K562 (cell line): Measurements from ENCODE around the gene INTS6. TPM values are rescaled to one million over a fixed set of nuclear protein-coding genes. Genes with fewer than 3 reads are reported as not detected.

ENCODE experiments used
- ATAC-seq: fragments of 200-7000 bp; cut with Tn5 transposase; 3 replicates; pipeline ENCODE4 v1.9.1; 2020; ENCODE audit warnings: moderate library complexity
- BruUV-seq: library from RNA; stranded (reverse); fragments of 400-500 nt; replicated peaks from 2 replicates; lab custom pipeline; 2021; lab: Mats Ljungman, UMichigan
- CTCF ChIA-PET: fragments of 300-600 bp; formaldehyde crosslinking; extraction: SDS; loops from one replicate; lab custom pipeline; 2021; ENCODE audit warnings: low intra/inter-chr PET ratio; lab: Yijun Ruan, JAX
- POLR2A ChIA-PET: fragments of 300-600, 350-650 bp; sonication (Branson Sonifier 250); formaldehyde crosslinking; extraction: SDS; loops from one replicate; lab custom pipeline; 2021; ENCODE audit warnings: antibody characterized with exemption, inconsistent platforms; lab: Yijun Ruan, JAX
- DNase-seq, 4 experiments: peaks; one replicate each; pipeline versions ENCODE4 v3.0.0 to v3.0.0-alpha.2; 2011 to 2018; ENCODE audit warnings: low spot score in 3 of 4, mixed read lengths in 3 of 4; ENCODE audit errors: extremely low read depth in 1 of 4
- FAIRE-seq: peaks from 2 replicates; lab custom pipeline; 2011; peaks lifted over from hg19 to GRCh38; lab: Jason Lieb, UNC
- H2AFZ ChIP-seq: 2 replicates; pipeline ENCODE4 v1.6.0; 2011; ENCODE audit warnings: low read depth, low read length, control low read depth, inconsistent platforms
- H3K27ac ChIP-seq: fragments of 200-600 bp; 3 replicates; pipeline ENCODE4 v1.8.0; 2011; ENCODE audit warnings: low read depth, mild to moderate bottlenecking, control low read depth, inconsistent platforms, low read length, moderate library complexity, mixed read lengths; ENCODE audit errors: extremely low read depth
- H3K27me3 ChIP-seq, 2 experiments: fragments of 300-600 bp in 1 of 2; 2 replicates in 1 of 2; 3 replicates in 1 of 2; pipeline versions ENCODE4 v1.6.0 to v1.8.0; 2011; ENCODE audit warnings: inconsistent platforms in 2 of 2, low read length in 2 of 2, mild to moderate bottlenecking in 1 of 2, mixed read lengths in 1 of 2, moderate library complexity in 1 of 2; ENCODE audit not compliant: control insufficient read depth in 2 of 2, insufficient read depth in 2 of 2
- H3K36me3 ChIP-seq: fragments of 300-600 bp; 3 replicates; pipeline ENCODE4 v1.8.0; 2011; ENCODE audit warnings: mild to moderate bottlenecking, low read length, inconsistent platforms; ENCODE audit not compliant: control insufficient read depth, insufficient read depth
- H3K4me1 ChIP-seq, 2 experiments: fragments of 200-600 bp in 1 of 2; replicated peaks in 1 of 2; 2 replicates in 1 of 2; 3 replicates in 1 of 2; pipeline versions ENCODE4 v1.5.1 to v1.8.0; 2011; ENCODE audit warnings: inconsistent platforms in 2 of 2, low read length in 2 of 2, mild to moderate bottlenecking in 1 of 2, mixed read lengths in 1 of 2, moderate library complexity in 1 of 2; ENCODE audit not compliant: control insufficient read depth in 2 of 2, insufficient read depth in 2 of 2
- H3K4me2 ChIP-seq: 2 replicates; pipeline ENCODE4 v1.6.1; 2011; ENCODE audit warnings: low read length, control low read depth, inconsistent platforms, mixed read lengths; ENCODE audit not compliant: insufficient read depth
- H3K4me3 ChIP-seq: fragments of 200-600 bp; sonication (generic), shearing (Covaris generic); 2 replicates; pipeline ENCODE4 v1.5.1; 2016; ENCODE audit warnings: control low read depth, inconsistent platforms
- H3K79me2 ChIP-seq: fragments of 200-600 bp; 3 replicates; pipeline ENCODE4 v1.8.0; 2011; ENCODE audit warnings: low read length, inconsistent platforms; ENCODE audit not compliant: control insufficient read depth, insufficient read depth
- H3K9ac ChIP-seq, 2 experiments: 2 replicates each; pipeline versions ENCODE4 v1.6.0 to v1.6.1; 2011; ENCODE audit warnings: low read depth in 2 of 2, low read length in 2 of 2, control low read depth in 1 of 2, inconsistent platforms in 1 of 2, mild to moderate bottlenecking in 1 of 2, mixed read lengths in 1 of 2; ENCODE audit not compliant: insufficient read depth in 1 of 2
- H3K9me1 ChIP-seq: one replicate; pipeline ENCODE4 v1.6.0; 2011; ENCODE audit warnings: inconsistent platforms, mild to moderate bottlenecking, low read length, moderate library complexity; ENCODE audit not compliant: control insufficient read depth, insufficient read depth
- H3K9me3 ChIP-seq: replicated peaks from 2 replicates; pipeline ENCODE4 v1.5.1; 2011; ENCODE audit warnings: low read depth, low read length, inconsistent platforms; ENCODE audit not compliant: control insufficient read depth, insufficient read depth
- H4K20me1 ChIP-seq: replicated peaks from 2 replicates; pipeline ENCODE4 v1.6.1; 2011; ENCODE audit warnings: low read length, inconsistent platforms, mixed read lengths; ENCODE audit not compliant: control insufficient read depth, insufficient read depth
- ESRRB ChIP-seq: fragments of 250-450 bp; sonication (Bioruptor Pico); IDR thresholded peaks from 2 replicates; pipeline ENCODE4 v1.5.0; 2020; ENCODE audit warnings: mild to moderate bottlenecking, moderate library complexity, borderline replicate concordance
- FOXK2 ChIP-seq, 2 experiments: fragments of 450-650 bp; IDR thresholded peaks in 1 of 2; conservative IDR thresholded peaks in 1 of 2; 2 replicates each; pipeline ENCODE4 v1.6.1; 2016; ENCODE audit warnings: low read depth in 2 of 2, mild to moderate bottlenecking in 1 of 2
- HMG20A ChIP-seq: fragments of 450-650 bp; formaldehyde crosslinking; conservative IDR thresholded peaks from 2 replicates; pipeline ENCODE4 v1.4.0; 2020; ENCODE audit warnings: mild to moderate bottlenecking, mixed read lengths
- KDM1A ChIP-seq, 2 experiments: fragments of 450-650 bp; IDR thresholded peaks; 2 replicates each; pipeline ENCODE4 v1.6.1; 2016; ENCODE audit warnings: mild to moderate bottlenecking in 2 of 2
- MAFF ChIP-seq: IDR thresholded peaks from 2 replicates; pipeline ENCODE4 v1.6.1; 2012; ENCODE audit warnings: low read length, improper control_type of control experiment
- NR2C1 ChIP-seq, 2 experiments: fragments of 450-650 bp; IDR thresholded peaks; 2 replicates each; pipeline ENCODE4 v1.6.1; 2017; ENCODE audit warnings: mild to moderate bottlenecking in 2 of 2, antibody characterized with exemption in 1 of 2, inconsistent platforms in 1 of 2, missing compliant biosample characterization in 1 of 2, missing genetic modification characterization in 1 of 2
- POLR2AphosphoS5 ChIP-seq: IDR thresholded peaks from 2 replicates; pipeline ENCODE4 v1.6.1; 2011; ENCODE audit warnings: mild to moderate bottlenecking, low read depth, low read length, moderate library complexity; ENCODE audit not compliant: control insufficient read depth, insufficient read depth
- PTBP1 ChIP-seq: fragments of 200-400 bp; formaldehyde crosslinking; IDR thresholded peaks from 2 replicates; pipeline ENCODE4 v1.6.1; 2017; ENCODE audit warnings: low read depth, low read length
- RNF2 ChIP-seq: sonication (generic); IDR thresholded peaks from 2 replicates; pipeline ENCODE4 v1.6.1; 2016
- SLC30A9 ChIP-seq: fragments of 250-450 bp; sonication (Bioruptor Pico); IDR thresholded peaks from 2 replicates; pipeline ENCODE4 v1.8.0; 2022; ENCODE audit warnings: mild to moderate bottlenecking, moderate library complexity
- SMAD1 ChIP-seq: fragments of 150-350 bp; IDR thresholded peaks from 2 replicates; pipeline ENCODE4 v1.6.1; 2014; ENCODE audit warnings: low read length, low read depth; ENCODE audit not compliant: partially characterized antibody
- SMARCE1 ChIP-seq: fragments of 450-650 bp; IDR thresholded peaks from 2 replicates; pipeline ENCODE4 v1.7.1; 2016; ENCODE audit warnings: mild to moderate bottlenecking
- TEAD1 ChIP-seq, 2 experiments: fragments of 450-650 bp in 1 of 2; sonication (generic) in 1 of 2; formaldehyde crosslinking; IDR thresholded peaks; 2 replicates each; pipeline versions ENCODE4 v1.4.0 to v1.8.0; 2020 to 2022; ENCODE audit warnings: mild to moderate bottlenecking in 2 of 2, missing genetic modification reagents in 1 of 2
- TFAM ChIP-seq: fragments of 250-450 bp; sonication (Bioruptor Pico); conservative IDR thresholded peaks from 2 replicates; pipeline ENCODE4 v1.5.0; 2021; ENCODE audit warnings: mild to moderate bottlenecking, moderate library complexity
- ZNF124 ChIP-seq: sonication (generic); formaldehyde crosslinking; IDR thresholded peaks from 2 replicates; pipeline ENCODE4 v1.8.1; 2022; ENCODE audit warnings: missing genetic modification reagents
- ZNF217 ChIP-seq: sonication (generic); formaldehyde crosslinking; IDR thresholded peaks from 2 replicates; pipeline ENCODE4 v1.8.0; 2022; ENCODE audit warnings: mild to moderate bottlenecking, missing genetic modification reagents
- ZNF316 ChIP-seq: fragments of 450-650 bp; IDR thresholded peaks from 2 replicates; pipeline ENCODE4 v1.6.1; 2016
- WGBS: fragments of 100-300 bp; shearing (Covaris generic); methylation state at CpG from one replicate; pipeline ENCODE4 v1.1.6; 2016; ENCODE audit warnings: low coverage, mixed read lengths; ENCODE audit not compliant: insufficient coverage; ENCODE audit errors: missing lambda C conversion rate; 5-methylcytosine and 5-hydroxymethylcytosine counted together
- in situ Hi-C: fragments of 300-500 bp; cut with MboI; formaldehyde crosslinking; loops from 4 replicates; pipeline ENCODE4 v1.15.0; 2018; ENCODE audit warnings: inconsistent platforms, mixed read lengths
- intact Hi-C: fragments of 100-400 bp; cut with micrococcal nuclease; formaldehyde crosslinking; loops from 2 replicates; pipeline ENCODE4 v1.14.2; 2022
- polyA plus RNA-seq, 8 experiments: library from polyadenylated mRNA; depleted of rRNA in 4 of 8; stranded (reverse) in 5 of 8; unstranded in 3 of 8; fragments of >200 nt; fragmentation: Nextera tagmentation in 2 of 8; fragmentation: Illumina TruSeq in 1 of 8; extraction: Ambion mirVana in 2 of 8; extraction: Trizol in 1 of 8; gene quantifications; 2 replicates each; pipeline versions ENCODE4 v1.2.1 to v1.2.3, GENCODE V29; 2011 to 2014; ENCODE audit warnings: inconsistent platforms in 1 of 8, missing spikeins in 1 of 8
- total RNA-seq, 7 experiments: library from RNA; depleted of rRNA in 6 of 7; stranded (reverse); fragments of >200 nt in 6 of 7; fragmentation: Illumina TruSeq in 2 of 7; extraction: Trizol in 2 of 7; gene quantifications; 2 replicates each; pipeline versions ENCODE4 v1.2.1 to v1.2.3, GENCODE V29; 2011 to 2021; ENCODE audit warnings: low replicate concordance in 1 of 7
- TF ChIP-seq, protein P1 (sequence below): IDR thresholded peaks from 2 replicates; pipeline ENCODE4 v1.6.1; 2012; ENCODE audit warnings: low read depth, low read length, improper control_type of control experiment, borderline replicate concordance
- TF ChIP-seq, protein P2 (sequence below): sonication (generic); formaldehyde crosslinking; IDR thresholded peaks from 2 replicates; pipeline ENCODE4 v1.8.0; 2022; ENCODE audit warnings: mild to moderate bottlenecking, missing genetic modification reagents

The INTS6 gene
- total and polyA plus RNA-seq, 9 of the 15 experiments (the other 6 are each of a cell fraction or from before 2014, with no cell fraction given), result 3.7 to 29.8 (median 16.1) TPM

DNA sequence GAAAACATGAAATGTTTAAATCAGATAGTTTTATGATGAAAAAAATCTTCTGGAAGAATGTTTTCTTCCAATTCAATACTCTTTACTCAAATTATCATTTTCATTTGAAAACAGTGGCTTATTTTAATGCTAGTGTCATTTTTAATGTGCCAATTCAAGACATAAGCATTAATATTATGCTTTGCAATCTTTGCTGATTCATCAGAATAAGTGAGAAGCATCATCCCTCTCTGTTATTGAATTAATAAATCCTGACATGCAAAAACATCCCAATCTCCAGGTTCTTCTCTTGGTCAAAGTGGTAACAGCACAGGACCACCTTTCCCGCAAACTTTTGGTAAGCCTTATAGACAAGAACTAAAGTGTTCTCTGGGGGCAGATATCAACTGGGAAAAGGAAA lies 3.8 kb downstream of the INTS6 start:
- H2AFZ ChIP-seq, result no peak overlapping the region
- H3K4me3 ChIP-seq, result no peak overlapping the region
- intact Hi-C loops (no loop called here), in situ Hi-C loops (loop anchor here (10.0 to 25.0 kb wide), 2 partner anchors 346 to 688 kb away; partner anchors contain the start of gene NEK5)
- no peaks in the 10 kb centered on the region for H3K9me3 ChIP-seq
- ATAC-seq (no peak), DNase-seq (no peak), FAIRE-seq (no peak)
- BruUV-seq, result no TSS peak
- H3K9ac ChIP-seq, result no peak overlapping the region
- H3K4me2 ChIP-seq, result no peak overlapping the region
- ChIA-PET CTCF (no interaction called here), POLR2A (no interaction called here)
- H3K79me2 ChIP-seq, result peaks cover 28% of the 10 kb centered on the region
- H4K20me1 ChIP-seq, result no peaks in the 10 kb centered on the region
- 92% methylated on average over 1 of the region's 1 CpG for WGBS
- peaks cover 0 to 9% of the 10 kb centered on the region in 2 experiments; a peak in 2 of 5 replicates for H3K4me1 ChIP-seq
- no peak overlapping the region for H3K27ac ChIP-seq
- H3K27me3 ChIP-seq, result no peaks in the 10 kb centered on the region
- no peaks in the 10 kb centered on the region for H3K9me1 ChIP-seq
- H3K36me3 ChIP-seq, result peaks cover 32% of the 10 kb centered on the region
- no peak for TF ChIP-seq RNF2
- no peak for TF ChIP-seq PTBP1
- no peak for TF ChIP-seq ZNF124 (CRISPR knock-in tag)
- TF ChIP-seq, protein P1, sequence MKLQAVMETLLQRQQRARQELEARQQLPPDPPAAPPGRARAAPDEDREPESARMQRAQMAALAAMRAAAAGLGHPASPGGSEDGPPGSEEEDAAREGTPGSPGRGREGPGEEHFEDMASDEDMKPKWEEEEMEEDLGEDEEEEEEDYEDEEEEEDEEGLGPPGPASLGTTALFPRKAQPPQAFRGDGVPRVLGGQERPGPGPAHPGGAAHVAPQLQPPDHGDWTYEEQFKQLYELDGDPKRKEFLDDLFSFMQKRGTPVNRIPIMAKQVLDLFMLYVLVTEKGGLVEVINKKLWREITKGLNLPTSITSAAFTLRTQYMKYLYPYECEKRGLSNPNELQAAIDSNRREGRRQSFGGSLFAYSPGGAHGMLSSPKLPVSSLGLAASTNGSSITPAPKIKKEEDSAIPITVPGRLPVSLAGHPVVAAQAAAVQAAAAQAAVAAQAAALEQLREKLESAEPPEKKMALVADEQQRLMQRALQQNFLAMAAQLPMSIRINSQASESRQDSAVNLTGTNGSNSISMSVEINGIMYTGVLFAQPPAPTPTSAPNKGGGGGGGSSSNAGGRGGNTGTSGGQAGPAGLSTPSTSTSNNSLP, result no peak
- no peak for TF ChIP-seq SMAD1
- no peak for TF ChIP-seq POLR2AphosphoS5
- TF ChIP-seq KDM1A (IDR thresholded peaks at IDR 0.05), result no peak
- TF ChIP-seq, protein P2, sequence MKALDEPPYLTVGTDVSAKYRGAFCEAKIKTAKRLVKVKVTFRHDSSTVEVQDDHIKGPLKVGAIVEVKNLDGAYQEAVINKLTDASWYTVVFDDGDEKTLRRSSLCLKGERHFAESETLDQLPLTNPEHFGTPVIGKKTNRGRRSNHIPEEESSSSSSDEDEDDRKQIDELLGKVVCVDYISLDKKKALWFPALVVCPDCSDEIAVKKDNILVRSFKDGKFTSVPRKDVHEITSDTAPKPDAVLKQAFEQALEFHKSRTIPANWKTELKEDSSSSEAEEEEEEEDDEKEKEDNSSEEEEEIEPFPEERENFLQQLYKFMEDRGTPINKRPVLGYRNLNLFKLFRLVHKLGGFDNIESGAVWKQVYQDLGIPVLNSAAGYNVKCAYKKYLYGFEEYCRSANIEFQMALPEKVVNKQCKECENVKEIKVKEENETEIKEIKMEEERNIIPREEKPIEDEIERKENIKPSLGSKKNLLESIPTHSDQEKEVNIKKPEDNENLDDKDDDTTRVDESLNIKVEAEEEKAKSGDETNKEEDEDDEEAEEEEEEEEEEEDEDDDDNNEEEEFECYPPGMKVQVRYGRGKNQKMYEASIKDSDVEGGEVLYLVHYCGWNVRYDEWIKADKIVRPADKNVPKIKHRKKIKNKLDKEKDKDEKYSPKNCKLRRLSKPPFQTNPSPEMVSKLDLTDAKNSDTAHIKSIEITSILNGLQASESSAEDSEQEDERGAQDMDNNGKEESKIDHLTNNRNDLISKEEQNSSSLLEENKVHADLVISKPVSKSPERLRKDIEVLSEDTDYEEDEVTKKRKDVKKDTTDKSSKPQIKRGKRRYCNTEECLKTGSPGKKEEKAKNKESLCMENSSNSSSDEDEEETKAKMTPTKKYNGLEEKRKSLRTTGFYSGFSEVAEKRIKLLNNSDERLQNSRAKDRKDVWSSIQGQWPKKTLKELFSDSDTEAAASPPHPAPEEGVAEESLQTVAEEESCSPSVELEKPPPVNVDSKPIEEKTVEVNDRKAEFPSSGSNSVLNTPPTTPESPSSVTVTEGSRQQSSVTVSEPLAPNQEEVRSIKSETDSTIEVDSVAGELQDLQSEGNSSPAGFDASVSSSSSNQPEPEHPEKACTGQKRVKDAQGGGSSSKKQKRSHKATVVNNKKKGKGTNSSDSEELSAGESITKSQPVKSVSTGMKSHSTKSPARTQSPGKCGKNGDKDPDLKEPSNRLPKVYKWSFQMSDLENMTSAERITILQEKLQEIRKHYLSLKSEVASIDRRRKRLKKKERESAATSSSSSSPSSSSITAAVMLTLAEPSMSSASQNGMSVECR (CRISPR knock-in tag), result no peak
- peak; percentile 90 for TF ChIP-seq ZNF316
- TF ChIP-seq TFAM, result no peak
- TF ChIP-seq SMARCE1, result no peak
- TF ChIP-seq NR2C1 (IDR thresholded peaks at IDR 0.05), result no peak
- no peak for TF ChIP-seq NR2C1 (tag; IDR thresholded peaks at IDR 0.05)
- no peak for TF ChIP-seq SLC30A9
- no peak for TF ChIP-seq ESRRB (CRISPR knock-in tag)
- TF ChIP-seq FOXK2 (conservative IDR thresholded peaks at IDR 0.05 in 1 of 2, IDR thresholded peaks at IDR 0.05 in 1 of 2; ENCODE audit: low read depth in 2 of 2), result no peak
- no peak for TF ChIP-seq ZNF217
- TF ChIP-seq TEAD1 (CRISPR knock-in tag; IDR thresholded peaks at IDR 0.05), result no peak
- peak; percentile 74 for TF ChIP-seq MAFF
- TF ChIP-seq HMG20A (CRISPR knock-in tag), result no peak
